Activated CD4-positive, alpha-beta T cell treated with anti-CD3 and anti-CD28 coated beads, Interleukin-2, amount 10 ng/mL, durations not matched to agents 7 days and 5 days (primary cell): ENCODE measurements around the gene OLFML1. TPM values are rescaled to one million over a fixed set of nuclear protein-coding genes. Genes with fewer than 3 reads are reported as not detected.

ENCODE experiments used
- CTCF ChIA-PET: fragments of 350-600 bp; sonication (Branson Sonifier 250); formaldehyde crosslinking; loops from one replicate; lab custom pipeline; 2021; ENCODE audit warnings: antibody characterized with exemption; lab: Charles Lee
- POLR2A ChIA-PET: fragments of 350-600 bp; sonication (Branson Sonifier 250); formaldehyde crosslinking; loops from one replicate; lab custom pipeline; 2021; ENCODE audit warnings: antibody characterized with exemption; lab: Charles Lee
- DNase-seq: peaks from one replicate; pipeline ENCODE4 v3.0.0-alpha.2; 2020
- H3K27ac Mint-ChIP-seq: one replicate; pipeline ENCODE4 v1.8.0; 2021; ENCODE audit warnings: mild to moderate bottlenecking, moderate library complexity, mixed read lengths
- H3K27me3 Mint-ChIP-seq: one replicate; pipeline ENCODE4 v1.8.0; 2021; ENCODE audit warnings: mixed read lengths
- H3K36me3 Mint-ChIP-seq: one replicate; pipeline ENCODE4 v1.8.0; 2021; ENCODE audit warnings: low read depth, mixed read lengths
- H3K4me1 Mint-ChIP-seq: one replicate; pipeline ENCODE4 v1.8.0; 2021; ENCODE audit warnings: mixed read lengths
- H3K4me3 Mint-ChIP-seq: one replicate; pipeline ENCODE4 v1.8.0; 2021; ENCODE audit warnings: mild to moderate bottlenecking, moderate library complexity, mixed read lengths
- H3K9me3 Mint-ChIP-seq: one replicate; pipeline ENCODE4 v1.8.0; 2021; ENCODE audit warnings: mixed read lengths
- total RNA-seq, 2 experiments: library from RNA; stranded (reverse); gene quantifications; one replicate each; pipeline ENCODE4 v1.2.3, GENCODE V29; 2021

The OLFML1 gene
- total RNA-seq, 2 experiments from 2014 or later, result not detected

GRCh38 chr11:7544021-7544420 lies 58.7 kb downstream of the OLFML1 start:
- H3K9me3 Mint-ChIP-seq, result no peaks in the 10 kb centered on the region
- no peak overlapping the region for H3K27ac Mint-ChIP-seq
- DNase-seq, result no peak
- no peaks in the 10 kb centered on the region for H3K36me3 Mint-ChIP-seq
- peaks cover 3% of the 10 kb centered on the region for H3K27me3 Mint-ChIP-seq
- CTCF ChIA-PET, result no interaction called here
- POLR2A ChIA-PET, result no interaction called here
- no peak overlapping the region for H3K4me3 Mint-ChIP-seq
- peaks cover 36% of the 10 kb centered on the region for H3K4me1 Mint-ChIP-seq

- Mint-ChIP-seq H3K27me3 (peaks cover 3% of the 10 kb centered on the region), H3K4me1 (peaks cover 25% of the 10 kb centered on the region), H3K9me3 (no peaks in the 10 kb centered on the region), H3K36me3 (no peaks in the 10 kb centered on the region), H3K27ac (no peak overlapping the region), H3K4me3 (no peak overlapping the region)
- DNase-seq, result no peak
- POLR2A ChIA-PET, result no interaction called here
- CTCF ChIA-PET, result no interaction called here
These were observed 60.3 kb downstream of the OLFML1 start for GRCh38 chr11:7545611-7546010.

- CTCF ChIA-PET, result no interaction called here
- POLR2A ChIA-PET, result no interaction called here
- Mint-ChIP-seq H3K27ac (no peak overlapping the region), H3K4me3 (no peak overlapping the region), H3K9me3 (no peaks in the 10 kb centered on the region), H3K27me3 (peaks cover 3% of the 10 kb centered on the region), H3K4me1 (peaks cover 22% of the 10 kb centered on the region), H3K36me3 (peaks cover 1% of the 10 kb centered on the region)
- DNase-seq, result no peak
These were observed 61.1 kb downstream of the OLFML1 start for GRCh38 chr11:7546324-7546791.

GRCh38 chr11:7547687-7548086 lies 62.4 kb downstream of the OLFML1 start:
- H3K27ac Mint-ChIP-seq, result no peak overlapping the region
- ChIA-PET POLR2A (interaction anchor here (0.6 kb wide), 1 partner anchor 453 kb away, joined by 3 read pairs; no protein-coding TSS in a partner anchor), CTCF (interaction anchor here (0.7 kb wide), 2 partner anchors 13 to 25 kb away, joined by 3 read pairs; no protein-coding TSS in a partner anchor)
- H3K27me3 Mint-ChIP-seq, result no peaks in the 10 kb centered on the region
- peaks cover 12% of the 10 kb centered on the region for H3K4me1 Mint-ChIP-seq
- H3K9me3 Mint-ChIP-seq, result no peaks in the 10 kb centered on the region
- no peak for DNase-seq
- H3K4me3 Mint-ChIP-seq, result no peak overlapping the region
- peaks cover 3% of the 10 kb centered on the region for H3K36me3 Mint-ChIP-seq

- H3K9me3 Mint-ChIP-seq, result no peaks in the 10 kb centered on the region
- peaks cover 8% of the 10 kb centered on the region for H3K4me1 Mint-ChIP-seq
- CTCF ChIA-PET, result no interaction called here
- peak overlapping the region; percentile 11 for H3K27ac Mint-ChIP-seq
- POLR2A ChIA-PET, result no interaction called here
- H3K4me3 Mint-ChIP-seq, result no peak overlapping the region
- H3K27me3 Mint-ChIP-seq, result no peaks in the 10 kb centered on the region
- peak; percentile 59 for DNase-seq
- peaks cover 3% of the 10 kb centered on the region for H3K36me3 Mint-ChIP-seq
These were observed 63.5 kb downstream of the OLFML1 start for GRCh38 chr11:7548659-7549274.

- Mint-ChIP-seq H3K4me3 (no peak overlapping the region), H3K9me3 (no peaks in the 10 kb centered on the region), H3K27ac (no peak overlapping the region), H3K27me3 (no peaks in the 10 kb centered on the region), H3K4me1 (peaks cover 8% of the 10 kb centered on the region), H3K36me3 (peaks cover 6% of the 10 kb centered on the region)
- POLR2A ChIA-PET, result no interaction called here
- CTCF ChIA-PET, result no interaction called here
- no peak for DNase-seq
These were observed 64.4 kb downstream of the OLFML1 start for GRCh38 chr11:7549681-7550080.

- no peak for DNase-seq
- H3K27me3 Mint-ChIP-seq, result no peaks in the 10 kb centered on the region
- ChIA-PET CTCF (no interaction called here), POLR2A (no interaction called here)
- no peak overlapping the region for H3K4me3 Mint-ChIP-seq
- H3K9me3 Mint-ChIP-seq, result no peaks in the 10 kb centered on the region
- H3K27ac Mint-ChIP-seq, result no peak overlapping the region
- H3K36me3 Mint-ChIP-seq, result peaks cover 6% of the 10 kb centered on the region
- H3K4me1 Mint-ChIP-seq, result peaks cover 7% of the 10 kb centered on the region
These were observed 66.3 kb downstream of the OLFML1 start for GRCh38 chr11:7551571-7551970.

- Mint-ChIP-seq H3K36me3 (peaks cover 6% of the 10 kb centered on the region), H3K9me3 (no peaks in the 10 kb centered on the region), H3K4me3 (no peak overlapping the region), H3K27me3 (no peaks in the 10 kb centered on the region), H3K4me1 (peaks cover 7% of the 10 kb centered on the region), H3K27ac (no peak overlapping the region)
- DNase-seq, result no peak
- ChIA-PET CTCF (interaction anchor here (0.6 kb wide), 1 partner anchor 47 kb away, joined by 6 read pairs; no protein-coding TSS in a partner anchor), POLR2A (no interaction called here)
These were observed 67.4 kb downstream of the OLFML1 start for GRCh38 chr11:7552666-7553065.

- peaks cover 6% of the 10 kb centered on the region for H3K36me3 Mint-ChIP-seq
- H3K27me3 Mint-ChIP-seq, result no peaks in the 10 kb centered on the region
- no peak overlapping the region for H3K27ac Mint-ChIP-seq
- no peaks in the 10 kb centered on the region for H3K4me1 Mint-ChIP-seq
- no peaks in the 10 kb centered on the region for H3K9me3 Mint-ChIP-seq
- ChIA-PET CTCF (no interaction called here), POLR2A (no interaction called here)
- no peak overlapping the region for H3K4me3 Mint-ChIP-seq
- DNase-seq, result no peak
These were observed 69.9 kb downstream of the OLFML1 start for GRCh38 chr11:7555052-7555699.

- ChIA-PET POLR2A (no interaction called here), CTCF (no interaction called here)
- H3K27me3 Mint-ChIP-seq, result no peaks in the 10 kb centered on the region
- H3K4me3 Mint-ChIP-seq, result no peak overlapping the region
- peaks cover 3% of the 10 kb centered on the region for H3K36me3 Mint-ChIP-seq
- no peak overlapping the region for H3K27ac Mint-ChIP-seq
- DNase-seq, result no peak
- H3K4me1 Mint-ChIP-seq, result no peaks in the 10 kb centered on the region
- no peaks in the 10 kb centered on the region for H3K9me3 Mint-ChIP-seq
These were observed 72.7 kb downstream of the OLFML1 start for GRCh38 chr11:7558046-7558445.

- POLR2A ChIA-PET, result no interaction called here
These were observed 74.3 kb downstream of the OLFML1 start for GRCh38 chr11:7559398-7560283.

More at GRCh38 chr11:7559398-7560283, 74.3 kb downstream of the OLFML1 start:
- Mint-ChIP-seq H3K4me3 (no peak overlapping the region), H3K36me3 (no peaks in the 10 kb centered on the region), H3K27me3 (no peaks in the 10 kb centered on the region), H3K9me3 (no peaks in the 10 kb centered on the region), H3K27ac (no peak overlapping the region), H3K4me1 (no peaks in the 10 kb centered on the region)
- CTCF ChIA-PET, result interaction anchor here (1.3 kb wide), 1 partner anchor 11 kb away, joined by 3 read pairs; no protein-coding TSS in a partner anchor
- no peak for DNase-seq
